Anterior cingulate cortex (tissue), 58 donors: Measurements from ENCODE around the gene GZMA.
"Not testable (repeated sequence)": the region's sequence is repeated elsewhere in the genome, so short reads cannot be mapped to it uniquely, and the experiment has no call there.

Source experiments
- DNase-seq, 58 donors: peaks; one replicate each; lab custom pipeline; 2025; lab: John Stamatoyannopoulos, UW

The GZMA gene

DNA sequence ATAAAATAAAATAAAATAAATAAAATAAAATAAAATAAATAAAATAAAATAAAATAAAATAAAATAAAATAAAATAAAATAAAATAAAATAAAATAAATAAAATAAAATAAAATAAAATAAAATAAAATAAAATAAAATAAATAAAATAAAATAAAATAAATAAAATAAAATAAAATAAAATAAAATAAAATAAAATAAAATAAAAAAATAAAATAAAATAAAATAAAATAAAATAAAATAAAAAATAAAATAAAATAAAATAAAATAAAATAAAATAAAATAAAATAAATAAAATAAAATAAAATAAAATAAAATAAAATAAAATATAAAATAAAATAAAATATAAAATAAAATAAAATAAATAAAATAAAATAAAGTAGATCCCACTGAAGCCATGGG, 3.5 kb downstream of the GZMA start:
- not testable (repeated sequence) for DNase-seq

DNA sequence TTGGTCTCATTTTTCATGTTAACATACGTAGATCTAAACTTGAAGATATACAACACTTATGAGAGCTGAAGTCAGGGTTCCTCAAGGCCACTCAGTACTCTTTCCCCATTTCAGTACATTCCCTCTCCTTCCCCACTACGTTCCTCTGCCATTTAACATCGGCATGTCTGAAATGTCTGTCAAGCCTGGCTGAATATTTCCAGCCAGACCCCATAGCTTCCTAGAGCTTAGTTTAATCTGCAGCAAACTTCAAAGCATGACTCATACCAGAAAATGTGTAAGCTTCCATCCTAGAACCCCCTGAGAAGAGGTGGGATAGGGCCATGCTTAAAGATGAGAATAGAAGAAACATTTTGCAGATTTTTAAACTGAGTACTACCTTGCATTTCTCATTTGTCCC, 6.2 kb downstream of the GZMA start:
- no peak for DNase-seq

DNA sequence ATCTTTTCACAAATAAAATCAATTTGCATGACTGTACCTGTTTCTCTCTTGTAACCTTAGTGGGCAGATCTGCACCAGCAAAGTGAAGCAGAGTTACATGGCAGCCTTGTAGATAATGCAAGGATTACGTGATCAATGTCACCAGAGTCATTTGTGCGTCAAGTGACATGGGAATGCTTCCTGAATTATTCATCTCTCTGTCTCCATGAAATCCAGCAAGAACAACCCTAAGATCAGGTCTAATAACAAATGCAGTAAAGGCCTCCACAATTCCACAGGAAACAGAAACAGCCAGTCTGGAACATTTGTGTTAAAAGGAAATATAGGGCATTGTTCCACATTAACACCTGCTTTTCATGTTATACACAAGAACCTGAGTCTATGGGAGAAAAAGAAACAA, 7.8 kb downstream of the GZMA start:
- DNase-seq, result no peak

GRCh38 chr5:55113327-55113726, 10.9 kb downstream of the GZMA start:
- no peak for DNase-seq

DNA sequence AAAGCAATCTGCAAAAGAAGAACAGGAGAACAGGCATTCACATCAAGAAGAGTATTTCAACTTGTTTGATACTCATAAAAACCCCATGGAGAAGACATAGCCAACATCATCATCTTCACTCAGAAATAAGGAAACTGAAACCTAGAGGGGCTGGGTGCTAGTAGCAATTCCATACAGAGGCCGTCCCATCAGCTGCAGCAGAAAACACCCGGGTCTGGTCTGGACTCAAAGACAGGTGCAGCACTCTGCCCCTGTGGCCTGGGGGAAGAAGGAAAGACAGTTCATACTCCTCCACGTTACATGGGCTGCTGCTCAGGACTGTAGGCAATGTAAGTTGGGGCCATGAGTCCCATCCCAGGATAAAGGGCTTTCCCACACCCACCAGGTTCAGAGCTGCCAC, 11.6 kb downstream of the GZMA start:
- DNase-seq, result no peak

DNA sequence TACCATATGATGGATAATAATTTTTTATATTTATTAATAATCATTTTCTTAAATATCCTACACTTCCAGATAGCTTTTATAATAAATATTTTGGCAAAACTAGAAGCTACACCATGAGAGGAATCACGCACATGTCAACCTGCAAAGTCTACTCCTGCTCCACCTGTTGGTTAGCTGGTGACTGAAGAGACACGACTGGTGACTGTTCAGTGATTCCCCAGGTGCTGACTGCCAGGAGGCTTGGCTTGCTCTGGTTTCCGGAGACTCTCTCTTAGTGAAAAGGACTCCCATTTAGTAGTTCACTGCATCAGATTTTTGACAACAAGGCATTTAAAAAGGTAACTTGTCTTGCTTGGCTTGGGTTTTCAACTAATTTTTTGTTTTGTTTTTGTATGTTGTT, 20.9 kb downstream of the GZMA start:
- DNase-seq, result no peak

- DNase-seq, result no peak
Measured at GRCh38 chr5:55134053-55134722, 31.7 kb downstream of the GZMA start.

DNA sequence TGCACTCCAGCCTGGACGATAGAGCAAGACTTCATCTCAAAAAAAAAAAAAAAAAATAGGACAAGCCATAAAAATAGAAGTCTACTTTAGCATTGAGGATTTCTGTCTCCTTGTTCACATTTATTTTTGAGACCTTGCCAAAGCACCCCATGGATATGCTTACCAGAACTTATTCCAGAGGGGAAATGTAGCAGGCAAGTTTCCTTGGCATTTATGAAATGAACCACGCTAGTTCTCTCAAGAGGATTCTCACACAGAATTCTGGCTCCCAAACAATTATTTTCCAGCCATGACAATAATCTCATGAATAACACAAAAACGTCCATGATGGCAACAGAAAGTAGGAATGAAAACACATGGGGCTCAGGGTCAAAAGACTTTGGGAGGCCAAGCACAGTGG, 34.1 kb downstream of the GZMA start:
- DNase-seq, result no peak

GRCh38 chr5:55140908-55141665, 38.6 kb downstream of the GZMA start:
- no peak for DNase-seq

- DNase-seq, result no peak
Measured at GRCh38 chr5:55141945-55142690, 39.7 kb downstream of the GZMA start.

GRCh38 chr5:55143624-55144023, 41.2 kb downstream of the GZMA start:
- no peak for DNase-seq

- DNase-seq, result no peak
Measured at GRCh38 chr5:55146080-55146479, 43.6 kb downstream of the GZMA start.

DNA sequence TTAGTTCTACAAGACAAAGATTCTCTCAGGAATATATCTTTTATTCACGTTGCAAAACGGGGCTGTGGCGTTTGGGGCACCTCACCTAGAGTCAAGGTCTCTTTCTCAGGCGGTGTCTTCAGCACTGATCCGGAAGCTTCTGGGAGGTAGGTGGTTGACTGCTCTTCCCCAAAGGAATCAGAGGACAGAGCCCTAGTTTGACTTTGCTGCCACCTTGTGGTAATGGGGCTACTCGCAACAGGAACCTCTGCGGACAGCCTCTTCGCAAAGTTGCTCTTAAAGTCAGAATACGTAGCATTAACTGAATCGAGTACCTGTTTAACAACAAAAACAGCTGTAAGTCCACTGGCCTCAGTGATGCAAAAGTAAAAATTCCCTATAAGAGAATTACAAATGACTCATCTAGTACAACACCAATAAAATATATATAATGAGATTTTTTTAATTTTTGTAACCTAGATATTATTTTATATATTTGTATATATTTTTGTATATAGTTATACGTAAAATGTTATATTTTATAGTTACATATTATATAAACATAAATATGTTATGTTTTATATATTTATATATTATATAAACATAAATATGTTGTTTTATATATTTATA, 44.2 kb downstream of the GZMA start:
- peak in 53 of 58 donors; percentile 1 to 76 (median 34) for DNase-seq

- no peak for DNase-seq
Measured at GRCh38 chr5:55149308-55149795, 46.9 kb downstream of the GZMA start.

- DNase-seq, result no peak
Measured at GRCh38 chr5:55151923-55152842, 49.7 kb downstream of the GZMA start.

- no peak for DNase-seq
Measured at GRCh38 chr5:55154873-55155272, 52.4 kb downstream of the GZMA start.
